HG02623 (cell line): ENCODE results near the gene PORCN.

Source experiments
- ATAC-seq: cut with Tn5 transposase; IDR thresholded peaks from one replicate; pipeline ENCODE4 v1.9.1; 2021; ENCODE audit warnings: moderate library complexity; ENCODE audit not compliant: unreplicated experiment

Gene PORCN

DNA sequence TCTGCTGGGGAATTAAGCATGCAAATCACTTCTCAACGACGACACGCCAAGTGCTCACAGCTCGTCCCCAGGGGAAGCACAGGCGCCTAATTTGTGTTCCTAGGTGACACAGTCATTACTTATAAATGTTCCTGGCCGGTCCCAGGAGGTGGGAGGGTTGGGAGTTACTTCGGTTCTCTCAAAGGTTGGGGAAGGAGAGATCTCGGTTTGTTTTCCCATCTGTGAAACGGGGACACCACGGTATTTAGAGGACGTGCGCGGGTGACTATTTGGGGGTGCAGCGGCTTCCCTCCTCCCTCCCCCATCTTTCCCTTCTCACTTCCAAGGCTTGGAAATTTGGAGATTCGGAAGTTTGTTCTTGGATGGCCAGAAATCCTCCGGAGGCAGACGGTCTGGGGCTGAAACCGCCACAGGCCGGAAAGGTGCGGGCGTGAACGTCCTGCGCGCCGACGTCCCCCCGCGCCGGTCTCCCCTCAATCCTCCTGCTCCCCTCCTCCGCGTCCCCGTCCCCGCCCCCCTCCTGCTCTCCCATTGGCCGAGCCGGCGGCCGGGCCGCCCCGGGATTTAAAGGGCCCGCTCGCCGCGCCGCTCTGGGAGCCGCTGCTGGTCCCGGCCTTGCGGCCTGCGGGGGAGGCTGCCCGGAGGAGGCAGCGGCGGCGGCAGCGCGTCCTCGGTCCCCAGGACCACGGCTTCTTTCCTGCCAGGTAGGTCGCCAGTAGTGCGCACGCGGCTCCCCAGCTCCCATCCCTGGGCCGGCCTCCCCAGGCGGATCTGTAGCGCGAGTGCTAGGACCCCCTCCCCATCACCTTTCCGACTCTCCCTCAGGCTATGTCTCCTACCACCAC lies at the start of gene PORCN:
PORCN (plus strand) TSS at position 593 of the 845 bp plus-strand sequence. CDS start 829 bp downstream, outside the sequence.
- ATAC-seq, result peak; percentile 78

DNA sequence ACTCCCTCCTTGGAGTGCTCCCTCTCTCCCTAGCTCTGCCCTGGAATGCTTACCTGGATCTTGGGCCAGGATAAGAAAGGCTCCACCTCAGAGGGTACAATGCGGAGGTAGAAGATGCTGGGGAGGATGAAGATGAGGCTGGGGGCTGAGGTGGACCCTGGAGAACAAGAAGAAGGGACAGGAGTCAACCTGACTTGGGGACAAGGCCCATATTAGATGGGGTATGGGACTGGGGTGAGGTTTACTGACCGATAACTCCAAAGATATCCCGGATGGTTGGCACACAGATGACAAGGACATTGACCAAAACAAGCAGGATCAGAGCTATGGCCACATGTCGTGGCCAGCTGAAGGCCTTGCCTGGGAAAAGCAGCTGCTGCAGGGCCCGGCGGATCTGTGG lies 49.3 kb upstream of the PORCN start:
- ATAC-seq, result no peak

DNA sequence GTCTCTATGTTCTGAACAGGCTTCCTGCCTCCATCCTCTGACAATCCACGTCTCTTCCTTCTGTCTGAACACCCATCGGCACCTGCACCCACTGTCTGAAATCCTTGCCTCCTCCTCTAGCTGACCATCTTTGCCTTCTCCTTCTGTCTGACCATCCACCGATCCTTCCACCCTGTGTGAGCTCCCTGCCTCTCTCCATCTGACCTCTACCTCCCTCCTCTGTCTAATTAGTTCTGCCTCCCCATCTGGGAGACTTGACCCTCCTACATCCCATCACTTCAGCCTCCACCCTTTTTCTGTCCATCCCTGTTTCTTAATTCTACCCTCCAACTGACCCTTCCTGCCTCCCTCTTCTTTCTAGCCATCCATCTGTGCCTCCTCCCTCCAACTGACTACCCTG lies 48.8 kb upstream of the PORCN start:
- ATAC-seq, result no peak

DNA sequence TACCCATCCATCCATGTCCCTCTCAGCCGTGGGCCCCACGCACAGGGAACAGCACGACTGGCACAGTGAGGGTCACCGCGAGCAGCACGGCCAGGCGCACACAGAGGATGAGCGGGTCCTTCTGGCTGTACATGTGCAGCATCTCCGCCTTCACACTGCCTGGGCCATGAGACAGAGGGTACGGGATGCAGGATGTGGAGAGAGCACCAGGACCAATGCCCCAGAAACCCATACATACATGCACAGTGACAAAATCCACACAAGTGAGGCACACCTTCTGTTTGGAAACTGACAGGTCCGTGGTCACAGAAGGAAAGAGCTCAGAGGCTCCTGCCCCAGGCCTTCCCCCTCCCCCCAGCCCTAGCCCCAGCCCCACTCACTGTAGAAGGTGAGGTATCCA lies 48.2 kb upstream of the PORCN start:
- ATAC-seq, result no peak

DNA sequence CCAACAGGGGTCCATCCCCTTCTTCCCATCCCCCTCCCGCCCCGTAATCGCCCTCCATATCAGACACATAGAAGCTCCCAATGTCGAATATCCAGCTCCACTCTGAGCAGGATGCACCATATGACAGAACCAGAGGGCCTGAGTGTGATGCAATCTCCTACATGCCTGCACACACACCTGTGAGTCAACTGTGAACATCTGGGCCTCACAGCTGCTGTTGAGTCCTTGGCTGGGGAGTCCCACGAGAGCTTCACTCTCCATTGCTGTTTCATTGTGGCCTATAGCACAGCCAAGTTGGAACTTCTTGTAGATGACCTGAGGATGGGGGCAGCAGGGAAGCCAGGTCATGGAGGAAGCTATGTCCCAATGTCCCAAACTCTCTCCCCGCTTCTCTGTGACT lies 47.0 kb upstream of the PORCN start:
- ATAC-seq, result no peak

DNA sequence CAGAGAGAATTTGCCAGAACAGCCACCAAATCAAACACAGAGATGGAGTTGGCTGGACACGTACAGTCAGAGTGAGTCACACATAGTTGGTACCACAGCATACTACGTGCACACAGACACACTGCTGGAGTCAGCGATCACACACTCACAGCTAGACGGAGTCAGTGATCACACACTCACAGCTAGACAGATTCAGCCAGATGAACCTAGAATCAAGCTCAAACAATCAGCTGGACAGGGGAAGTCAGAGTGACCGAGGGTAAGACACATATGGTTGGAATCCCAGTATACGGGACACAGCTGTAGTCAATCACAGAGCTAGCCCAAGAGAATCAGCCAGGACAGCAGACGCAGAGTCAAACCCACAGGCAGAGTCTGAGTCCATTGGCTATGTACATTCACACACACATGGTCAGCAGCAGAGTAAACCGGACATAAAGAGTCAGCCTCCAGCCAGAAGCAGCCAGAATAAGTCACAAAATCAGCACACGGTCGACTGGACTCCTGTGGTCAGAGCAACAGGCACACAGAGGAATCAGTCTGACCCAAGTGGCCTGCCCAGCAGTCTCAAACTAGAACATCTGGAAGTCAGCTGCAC lies 43.4 kb upstream of the PORCN start:
- no peak for ATAC-seq

DNA sequence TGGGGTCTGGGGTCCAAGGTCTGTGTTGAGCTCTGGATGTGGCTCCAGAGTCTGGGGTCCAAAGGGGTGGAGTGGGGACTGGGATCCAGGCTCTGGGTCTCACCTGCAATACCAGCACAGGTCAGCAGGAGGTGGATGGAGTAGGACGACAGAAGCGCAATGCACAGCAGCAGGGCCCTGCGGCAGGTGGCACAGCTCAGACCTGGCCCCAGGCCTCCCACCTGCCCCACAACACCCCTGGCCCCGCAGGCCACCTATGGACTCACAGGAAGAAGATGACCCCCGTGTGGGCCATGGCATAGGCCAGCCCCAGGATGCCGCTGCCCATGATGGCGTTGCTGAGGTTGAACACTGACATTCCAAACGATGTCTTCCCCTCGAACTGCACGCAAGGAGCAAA lies 42.1 kb upstream of the PORCN start:
- no peak for ATAC-seq

DNA sequence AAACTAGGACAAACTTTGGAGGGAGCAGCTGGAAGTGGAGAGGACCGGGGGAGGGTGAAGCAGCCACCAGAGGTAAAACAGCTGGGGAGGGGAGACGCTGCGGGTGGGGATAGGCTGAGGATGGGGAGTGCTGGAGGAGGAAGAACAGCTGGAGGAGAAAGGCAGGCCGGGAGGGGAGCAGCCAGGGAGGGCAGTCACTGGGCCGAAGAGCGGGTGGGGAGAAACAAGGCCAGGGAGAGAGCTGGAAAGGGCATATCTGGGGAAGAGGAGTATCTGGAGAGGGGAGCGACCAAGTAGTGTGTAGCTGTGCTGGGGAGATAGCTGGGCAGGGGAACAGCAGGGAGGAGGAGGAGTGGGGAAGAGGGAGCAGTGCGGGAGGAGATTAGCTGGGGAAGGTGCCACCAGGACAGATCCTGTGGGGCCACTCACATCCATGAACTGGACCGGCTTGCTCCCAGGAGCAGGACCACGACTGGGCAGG lies 41.5 kb upstream of the PORCN start:
- ATAC-seq, result no peak

DNA sequence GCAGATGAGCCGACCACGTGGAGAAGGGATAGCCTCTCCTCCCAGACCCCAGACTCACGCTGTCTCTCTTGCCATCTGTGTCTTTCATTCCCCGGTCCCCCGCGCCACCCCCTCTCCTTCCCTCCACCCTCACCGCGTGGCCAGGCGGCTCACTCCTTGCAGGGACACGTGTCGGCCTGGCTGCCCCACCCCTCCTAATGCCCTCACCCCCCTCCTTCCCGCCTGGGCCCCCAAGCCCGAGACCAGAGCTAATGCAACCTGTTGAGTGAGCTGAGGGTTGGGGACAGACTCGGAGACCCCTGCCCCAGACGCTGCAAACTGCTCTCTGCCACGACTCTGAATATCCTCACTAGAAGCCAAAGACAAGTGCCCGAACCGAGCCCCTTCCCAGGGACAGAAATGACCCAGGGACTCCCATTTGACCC lies 40.5 kb upstream of the PORCN start:
- no peak for ATAC-seq

DNA sequence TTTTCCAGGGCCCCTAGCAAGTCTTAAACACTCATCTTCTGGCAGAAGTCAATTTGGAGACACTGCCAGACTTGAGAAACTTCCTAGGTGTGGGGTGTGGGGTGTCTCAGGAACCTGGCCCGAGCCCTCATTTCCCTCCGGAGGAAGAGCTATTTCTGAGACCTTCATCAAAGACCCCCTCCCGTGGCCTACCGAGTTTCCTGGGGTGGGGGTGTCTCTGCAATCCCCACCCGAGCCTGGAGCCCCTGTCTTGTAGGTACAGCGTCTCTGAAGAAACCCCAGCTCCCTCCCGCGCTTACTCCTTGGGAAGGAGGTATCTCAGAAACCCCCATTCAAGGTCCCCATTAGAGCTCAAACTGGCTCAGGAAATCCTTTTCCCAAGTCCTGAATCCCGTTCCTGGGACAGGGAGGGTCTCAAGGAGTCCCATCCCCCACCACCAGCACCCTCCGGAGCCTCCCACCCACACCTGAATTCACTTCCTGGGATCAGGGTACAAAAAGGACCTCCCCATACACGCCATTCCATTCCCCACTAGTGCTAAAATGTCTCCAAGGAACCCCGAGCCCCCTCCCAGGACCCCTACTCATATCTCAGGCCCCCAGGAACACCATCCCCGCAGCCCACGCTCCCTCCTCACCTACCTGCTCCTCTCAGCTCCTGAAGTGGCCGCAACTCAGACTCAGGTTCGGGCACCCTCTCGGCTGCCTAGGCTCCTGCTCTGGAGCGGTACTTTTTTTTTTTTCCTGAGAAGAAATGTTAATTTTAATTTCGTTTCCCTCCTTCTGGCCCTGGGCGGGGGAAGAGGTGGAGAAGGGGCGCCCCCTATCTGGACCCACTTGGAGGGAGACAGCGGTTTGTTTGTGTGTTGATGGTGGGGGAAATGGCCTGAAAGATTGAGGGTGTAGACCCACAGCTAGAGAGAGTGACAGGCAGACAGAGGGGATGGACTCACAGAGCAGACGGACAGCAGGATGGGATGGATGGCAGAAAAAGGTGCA lies 39.8 kb upstream of the PORCN start:
- no peak for ATAC-seq

DNA sequence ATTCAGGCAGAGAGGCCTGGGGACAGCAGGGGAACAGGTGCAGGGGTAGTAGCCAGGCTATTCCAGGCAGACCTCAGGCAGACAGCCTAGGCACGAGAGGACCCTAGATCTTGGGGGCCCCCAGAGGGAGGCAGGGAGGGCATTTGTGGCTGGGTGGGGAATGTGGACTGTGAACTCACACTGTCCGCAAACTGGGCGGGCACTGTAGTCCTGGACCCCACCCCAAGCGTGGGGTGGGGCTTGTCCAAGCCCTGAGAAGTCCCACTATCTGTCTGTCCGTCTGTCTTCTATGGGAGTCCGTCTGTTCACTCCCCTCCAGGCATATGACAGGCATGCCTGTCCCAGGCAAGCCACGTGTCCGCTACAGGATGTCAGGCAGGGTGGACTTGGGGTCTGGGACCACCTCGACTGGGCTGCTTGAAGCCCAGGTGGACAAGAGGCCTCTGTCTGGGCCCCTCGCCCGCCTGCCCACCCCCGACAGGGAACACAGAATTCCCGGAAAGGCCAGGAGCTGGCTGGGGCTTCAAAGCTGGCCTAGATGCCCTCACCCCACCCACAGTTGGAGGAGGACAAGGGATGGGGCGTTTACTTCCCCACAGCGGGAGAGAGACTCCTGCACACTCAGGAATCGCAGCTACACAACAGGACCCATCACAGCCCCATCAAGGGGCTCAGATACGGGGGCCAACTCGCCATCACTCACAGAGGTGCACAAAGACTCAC lies 38.5 kb upstream of the PORCN start, which contains the start of gene SLC38A5:
SLC38A5 (minus strand) TSS at position 151 of the 723 bp plus-strand sequence. CDS start 2,336 bp downstream, outside the sequence.
- no peak for ATAC-seq

DNA sequence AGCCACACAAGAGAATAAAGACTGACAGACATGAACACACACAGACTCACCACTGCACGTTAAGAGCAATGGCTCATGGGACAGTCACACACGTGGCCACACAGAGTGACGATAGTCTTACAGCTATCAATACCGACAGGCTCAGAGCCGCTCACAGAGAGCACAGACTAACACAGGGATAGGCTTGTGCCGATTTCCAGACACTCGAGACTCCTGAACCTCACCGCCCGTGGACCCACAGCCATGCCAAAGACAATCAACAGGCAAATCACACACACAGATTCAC lies 38.0 kb upstream of the PORCN start:
- ATAC-seq, result no peak

DNA sequence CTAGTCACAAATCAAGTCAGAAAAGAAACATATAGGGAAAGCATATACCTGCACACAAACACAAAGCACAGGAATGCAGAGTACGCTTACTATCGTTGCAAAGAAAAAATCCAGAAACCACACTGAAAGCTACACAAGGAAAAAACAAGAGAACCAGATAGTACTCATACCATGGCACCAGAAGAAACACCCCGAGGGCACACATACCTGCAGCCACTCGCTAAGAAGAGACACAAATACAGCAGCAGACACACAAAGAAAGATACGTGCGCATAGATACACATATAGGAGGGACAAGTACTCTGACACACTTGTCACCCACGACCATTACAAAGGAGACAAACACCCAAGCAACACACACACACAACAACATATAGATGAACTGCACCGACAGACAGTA lies 37.3 kb upstream of the PORCN start:
- ATAC-seq, result no peak

DNA sequence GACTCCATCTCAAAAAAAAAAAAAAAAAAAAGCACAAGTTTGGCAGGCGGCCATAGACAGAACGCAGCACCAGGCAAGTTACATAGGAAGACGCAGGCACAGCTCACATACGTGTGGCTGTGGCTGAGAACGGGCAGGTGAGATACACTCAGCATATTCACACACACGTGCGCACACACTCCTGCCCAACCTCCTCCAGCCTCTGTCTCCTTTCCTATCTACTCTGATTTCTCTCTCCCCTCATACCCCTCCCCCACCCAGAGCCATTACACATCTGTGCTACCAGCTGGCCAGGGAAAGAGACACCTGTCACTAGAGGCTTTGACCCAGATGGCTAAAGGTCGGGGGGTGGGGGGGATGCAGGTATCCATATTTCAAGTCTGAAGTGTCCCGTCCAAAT lies 36.6 kb upstream of the PORCN start:
- ATAC-seq, result no peak

DNA sequence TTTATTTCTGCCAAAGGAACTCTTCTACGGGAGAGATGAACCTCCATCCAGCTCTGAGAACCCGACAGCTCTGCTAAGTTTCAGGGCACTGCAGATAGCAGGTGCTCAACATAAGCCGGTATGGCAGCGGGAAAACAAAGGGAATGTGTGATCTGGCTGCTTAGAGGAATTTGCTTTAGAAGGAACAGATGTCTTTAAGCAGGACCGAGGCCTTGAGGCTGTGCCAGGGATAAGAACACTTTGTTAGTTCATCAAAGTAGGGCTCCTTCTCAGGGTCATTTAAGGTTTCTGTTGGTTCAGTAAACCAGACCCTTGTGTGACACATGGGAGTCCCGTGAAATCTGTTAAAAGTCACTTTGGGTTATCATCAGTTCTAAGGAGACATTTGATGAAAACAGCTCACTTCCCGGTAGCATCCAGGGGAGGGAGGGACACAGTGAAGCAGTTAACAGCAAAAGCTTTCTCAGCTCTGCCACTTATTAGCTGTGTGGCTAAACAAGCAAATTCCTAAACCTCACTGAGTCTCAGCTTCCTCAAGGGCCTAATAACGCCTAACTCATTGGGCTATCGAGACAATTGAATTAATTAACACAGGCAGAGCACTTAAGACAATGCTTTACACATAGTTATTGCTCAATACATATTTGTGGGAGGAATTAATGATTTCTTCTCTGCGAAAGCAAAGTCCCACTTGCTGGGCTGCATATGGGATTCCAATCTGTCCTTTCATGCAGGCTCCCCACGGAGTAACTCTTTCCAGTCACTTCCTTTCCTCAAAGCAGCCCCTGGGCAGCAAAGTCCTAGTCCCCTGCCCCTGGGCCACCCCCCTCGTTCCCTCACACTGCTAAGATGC lies 35.7 kb upstream of the PORCN start:
- ATAC-seq, result no peak

DNA sequence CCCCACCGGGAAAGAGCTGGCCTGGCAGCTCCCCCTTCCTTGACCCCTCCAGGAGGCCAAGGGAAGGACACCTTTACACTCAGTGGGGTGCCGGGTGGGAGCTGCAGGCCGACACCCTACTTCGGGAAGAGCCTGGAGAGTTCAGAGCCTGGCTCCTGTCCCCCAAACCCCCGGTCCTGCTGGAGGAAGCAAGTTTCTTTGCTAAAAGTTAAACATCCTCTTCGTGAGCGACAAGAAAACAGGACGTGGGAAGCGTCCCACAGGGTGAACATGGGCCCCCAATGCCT lies 35.1 kb upstream of the PORCN start:
- no peak for ATAC-seq

DNA sequence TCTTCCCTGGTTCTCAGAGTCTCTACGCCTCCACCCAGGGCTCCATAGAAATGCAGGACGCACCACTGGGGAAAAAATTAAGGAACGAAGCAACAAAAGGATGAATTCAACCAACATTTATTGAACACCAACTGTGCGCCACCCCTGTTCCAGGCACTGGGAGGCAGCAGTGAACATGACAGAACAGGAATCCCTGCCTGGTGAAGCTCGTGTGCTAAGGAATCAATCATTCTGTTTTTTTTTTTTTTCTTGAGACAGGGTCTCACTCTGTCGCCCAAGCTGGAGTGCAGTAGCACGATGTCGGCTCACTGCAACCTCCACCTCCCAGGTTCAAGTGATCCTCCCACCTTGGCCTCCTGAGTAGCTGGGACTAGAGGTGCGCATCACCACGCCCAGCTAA lies 34.7 kb upstream of the PORCN start:
- ATAC-seq, result no peak

DNA sequence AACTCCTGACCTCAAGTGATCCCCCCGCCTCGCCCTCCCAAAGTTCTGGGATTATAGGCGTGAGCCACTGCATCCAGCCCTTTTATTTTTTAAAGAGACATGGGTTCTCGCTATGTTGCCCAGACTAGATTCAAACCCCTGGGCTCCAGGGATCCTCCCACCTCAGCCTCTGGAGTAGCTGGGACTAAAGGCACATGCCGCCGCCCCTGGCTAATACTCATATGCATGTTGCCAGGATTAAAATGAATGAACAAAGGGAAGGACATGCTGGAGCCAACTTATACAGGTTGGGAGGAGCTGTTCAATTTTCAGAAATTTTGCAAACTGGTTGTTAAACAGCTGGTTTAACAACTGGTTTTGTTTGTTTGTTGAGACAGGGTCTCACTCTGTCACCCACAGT lies 34.2 kb upstream of the PORCN start:
- no peak for ATAC-seq

DNA sequence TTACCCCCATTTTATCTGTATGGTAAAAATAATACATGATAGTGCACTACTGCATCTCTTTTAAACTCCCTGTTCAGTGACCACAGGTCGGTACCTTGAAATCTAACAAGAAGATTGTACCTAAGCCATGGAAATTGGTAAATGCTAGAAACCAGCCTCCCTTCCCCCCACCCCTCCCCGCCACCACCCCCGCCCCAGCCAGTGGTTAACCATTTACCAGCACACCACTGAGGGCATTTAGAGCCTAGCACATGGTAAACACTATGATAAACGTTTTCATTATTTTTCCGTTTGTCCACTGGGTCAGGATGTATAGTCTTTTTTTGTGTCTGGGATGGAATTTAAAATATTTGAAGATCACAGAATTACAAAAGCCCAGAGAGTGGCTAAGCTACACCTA lies 33.5 kb upstream of the PORCN start:
- ATAC-seq, result no peak
